Sigmoid colon (tissue), 4 donors: Measurements from ENCODE around the gene ACOX3.

Experiments used
- POLR2A ChIP-seq, 2 donors: fragments of 450-650 bp; IDR thresholded peaks; one replicate each; pipeline ENCODE4 v1.6.1; 2016; ENCODE audit warnings: antibody characterized with exemption in 2 of 2, mild to moderate bottlenecking in 2 of 2, moderate library complexity in 2 of 2
- POLR2AphosphoS5 ChIP-seq, 4 donors: sonication (generic); formaldehyde crosslinking; IDR thresholded peaks; one replicate each; pipeline ENCODE4 v1.6.1; 2017; ENCODE audit warnings: antibody characterized with exemption in 4 of 4
- TF ChIP-seq, protein P1 (sequence below), 4 experiments: fragments of 450-650 bp in 3 of 4; fragments of 200-600 bp in 1 of 4; IDR thresholded peaks; one replicate each; pipeline ENCODE4 v1.5.1; 2016 to 2019; ENCODE audit warnings: antibody characterized with exemption in 4 of 4, mild to moderate bottlenecking in 3 of 4, moderate library complexity in 2 of 4

- TF ChIP-seq, protein P1, sequence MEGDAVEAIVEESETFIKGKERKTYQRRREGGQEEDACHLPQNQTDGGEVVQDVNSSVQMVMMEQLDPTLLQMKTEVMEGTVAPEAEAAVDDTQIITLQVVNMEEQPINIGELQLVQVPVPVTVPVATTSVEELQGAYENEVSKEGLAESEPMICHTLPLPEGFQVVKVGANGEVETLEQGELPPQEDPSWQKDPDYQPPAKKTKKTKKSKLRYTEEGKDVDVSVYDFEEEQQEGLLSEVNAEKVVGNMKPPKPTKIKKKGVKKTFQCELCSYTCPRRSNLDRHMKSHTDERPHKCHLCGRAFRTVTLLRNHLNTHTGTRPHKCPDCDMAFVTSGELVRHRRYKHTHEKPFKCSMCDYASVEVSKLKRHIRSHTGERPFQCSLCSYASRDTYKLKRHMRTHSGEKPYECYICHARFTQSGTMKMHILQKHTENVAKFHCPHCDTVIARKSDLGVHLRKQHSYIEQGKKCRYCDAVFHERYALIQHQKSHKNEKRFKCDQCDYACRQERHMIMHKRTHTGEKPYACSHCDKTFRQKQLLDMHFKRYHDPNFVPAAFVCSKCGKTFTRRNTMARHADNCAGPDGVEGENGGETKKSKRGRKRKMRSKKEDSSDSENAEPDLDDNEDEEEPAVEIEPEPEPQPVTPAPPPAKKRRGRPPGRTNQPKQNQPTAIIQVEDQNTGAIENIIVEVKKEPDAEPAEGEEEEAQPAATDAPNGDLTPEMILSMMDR (IDR thresholded peaks at IDR 0.05), result no peak
- TF ChIP-seq POLR2A (IDR thresholded peaks at IDR 0.05) (no peak), POLR2AphosphoS5 (IDR thresholded peaks at IDR 0.05) (no peak)
Observed at GRCh38 chr4:8321771-8322170, 118.8 kb downstream of the ACOX3 start.
